GM20000 (cell line): ENCODE data around the gene SYNM.
"Not testable (repeated sequence)": the region's sequence is repeated elsewhere in the genome, so short reads cannot be mapped to it uniquely, and the experiment has no call there.

ENCODE experiments used
- DNase-seq: peaks from one replicate; pipeline ENCODE4 v3.0.0; 2012; ENCODE audit warnings: low spot score
- CTCF ChIP-seq: IDR thresholded peaks from 2 replicates; pipeline ENCODE4 v1.5.1; 2012; ENCODE audit warnings: mild to moderate bottlenecking, control low read depth; ENCODE audit errors: extremely low read depth, missing control alignments

The SYNM gene

GRCh38 chr15:99109555-99110021 is 4.7 kb downstream of the SYNM start:
- DNase-seq, result no peak
- TF ChIP-seq CTCF, result no peak

GRCh38 chr15:99110093-99110492 is 5.2 kb downstream of the SYNM start:
- no peak for DNase-seq
- TF ChIP-seq CTCF, result no peak

- TF ChIP-seq CTCF, result no peak
- no peak for DNase-seq
These were observed 5.9 kb downstream of the SYNM start for GRCh38 chr15:99110581-99111320.

GRCh38 chr15:99111641-99112040 is 6.8 kb downstream of the SYNM start:
- DNase-seq, result not testable (repeated sequence)

- no peak for DNase-seq
- TF ChIP-seq CTCF, result no peak
These were observed 8.8 kb downstream of the SYNM start for GRCh38 chr15:99113547-99114271.

GRCh38 chr15:99114511-99115299 is 9.8 kb downstream of the SYNM start:
- TF ChIP-seq CTCF, result no peak
- DNase-seq, result no peak

GRCh38 chr15:99115300-99116215 is 10.7 kb downstream of the SYNM start:
- DNase-seq, result no peak
- no peak for TF ChIP-seq CTCF
